Stomach (tissue), 9 donors: ENCODE measurements around the gene GRIP1. TPM values are rescaled to one million over a fixed set of nuclear protein-coding genes. Genes with fewer than 3 reads are reported as not detected.

ENCODE experiments used
- DNase-seq, 2 donors: peaks; one replicate each; pipeline versions ENCODE4 v3.0.0 to v3.0.0-alpha.2; 2013 to 2019
- H3K27ac ChIP-seq, 5 donors: fragments of 200-600 bp in 4 of 5; sonication (generic) in 4 of 5; one replicate each; pipeline ENCODE4 v1.5.1; 2013 to 2019; ENCODE audit warnings: mild to moderate bottlenecking in 1 of 5, moderate library complexity in 1 of 5
- H3K27me3 ChIP-seq, 3 donors: fragments of 200-600 bp; sonication (generic); one replicate each; pipeline ENCODE4 v1.5.1; 2017 to 2019; ENCODE audit warnings: mixed run types in 1 of 3
- H3K36me3 ChIP-seq, 4 donors: fragments of 200-600 bp; sonication (generic); 1 replicate in 3 of 4; 2 replicates in 1 of 4; pipeline ENCODE4 v1.5.1; 2016 to 2019
- H3K4me1 ChIP-seq, 4 donors: fragments of 200-600 bp; sonication (generic); one replicate each; pipeline ENCODE4 v1.5.1; 2016 to 2019
- H3K4me3 ChIP-seq, 4 donors: fragments of 200-600 bp; sonication (generic) in 3 of 4; one replicate each; pipeline ENCODE4 v1.5.1; 2016 to 2019; ENCODE audit warnings: mild to moderate bottlenecking in 1 of 4
- H3K9me3 ChIP-seq, 4 donors: fragments of 200-600 bp; sonication (generic); one replicate each; pipeline ENCODE4 v1.5.1; 2016 to 2019
- CTCF ChIP-seq, 7 experiments: fragments of 450-650 bp in 4 of 7; fragments of 200-600 bp in 3 of 7; sonication (generic) in 3 of 7; IDR thresholded peaks; one replicate each; pipeline ENCODE4 v1.5.1; 2016 to 2019; ENCODE audit warnings: antibody characterized with exemption in 7 of 7, control low read depth in 2 of 7, mild to moderate bottlenecking in 1 of 7
- EP300 ChIP-seq: sonication (generic); formaldehyde crosslinking; IDR thresholded peaks from one replicate; pipeline ENCODE4 v1.6.1; 2017; ENCODE audit warnings: antibody characterized with exemption
- POLR2A ChIP-seq, 4 donors: fragments of 450-650 bp; IDR thresholded peaks; one replicate each; pipeline ENCODE4 v1.6.1; 2016; ENCODE audit warnings: antibody characterized with exemption in 4 of 4, control low read depth in 2 of 4, mild to moderate bottlenecking in 1 of 4, moderate library complexity in 1 of 4
- POLR2AphosphoS5 ChIP-seq, 3 donors: sonication (generic); formaldehyde crosslinking; IDR thresholded peaks; one replicate each; pipeline ENCODE4 v1.6.1; 2016; ENCODE audit warnings: antibody characterized with exemption in 3 of 3
- WGBS, 5 donors: extraction: QIAGEN DNeasy Blood & Tissue Kit in 3 of 5; methylation state at CpG; one replicate each; pipeline versions ENCODE4 v1.1.5 to v1.1.7; 2013 to 2018; 5-methylcytosine and 5-hydroxymethylcytosine counted together
- intact Hi-C: fragments of 100-400 bp; cut with DNase I; formaldehyde crosslinking; loops from one replicate; pipeline ENCODE4 v1.15.1; 2023; ENCODE audit warnings: low total_unique reads
- polyA plus RNA-seq, 3 donors: library from polyadenylated mRNA; stranded (reverse); fragments of 200-250 nt; gene quantifications; one replicate each; pipeline ENCODE4 v1.2.3, GENCODE V29; 2013
- total RNA-seq, 5 donors: library from RNA; depleted of rRNA; stranded (reverse); fragments of >200 nt; gene quantifications; one replicate each; pipeline versions ENCODE4 v1.1.0 to v1.2.3, GENCODE V29; 2014 to 2016
- donor health status: healthy with polysubstance abuse.
- donor health status: Bipolar disorder and iron deficiency.
- donor health status: healthy.

GRIP1 gene
- total and polyA plus RNA-seq, 8 donors, result 0.31 to 8.8 (median 4.4) TPM; not detected in 1

GRCh38 chr12:66516133-66516532 is 162.7 kb downstream of the GRIP1 start:
- no peak for DNase-seq
- 63 to 74% (median 74%) methylated on average over 2 of the region's 2 CpGs for WGBS, 5 donors
- no peaks in the 10 kb centered on the region for H3K9me3 ChIP-seq
- H3K4me3 ChIP-seq, result no peak overlapping the region
- no peaks in the 10 kb centered on the region for H3K4me1 ChIP-seq
- TF ChIP-seq EP300 (no peak), CTCF (IDR thresholded peaks at IDR 0.05) (no peak), POLR2AphosphoS5 (IDR thresholded peaks at IDR 0.05) (no peak), POLR2A (IDR thresholded peaks at IDR 0.05) (no peak)
- no peaks in the 10 kb centered on the region for H3K27me3 ChIP-seq
- intact Hi-C loops, result no loop called here
- H3K27ac ChIP-seq, result no peak overlapping the region
- no peaks in the 10 kb centered on the region for H3K36me3 ChIP-seq

DNA sequence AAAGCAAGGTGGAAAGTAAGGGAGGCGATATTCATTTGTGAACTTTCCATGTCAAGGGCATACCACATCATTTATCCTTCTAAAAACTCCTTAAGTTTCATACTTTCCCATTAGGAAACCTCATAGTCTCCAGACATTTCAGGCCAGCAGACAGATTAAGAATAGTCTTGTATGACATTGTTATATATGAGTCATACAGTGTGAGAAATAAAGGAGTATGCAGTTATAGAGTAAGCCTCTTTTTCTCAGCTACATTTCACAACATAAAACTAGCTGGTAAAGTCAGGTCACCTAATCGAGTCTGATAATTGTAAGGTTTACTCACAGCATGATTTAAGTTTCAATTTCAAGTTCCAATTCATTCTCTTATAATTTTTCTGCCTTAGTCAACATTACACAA is 164.3 kb downstream of the GRIP1 start:
- 39 to 75% (median 60%) methylated on average over 2 of the region's 2 CpGs for WGBS, 5 donors
- Histone ChIP-seq H3K9me3 (no peaks in the 10 kb centered on the region), H3K36me3 (no peaks in the 10 kb centered on the region), H3K4me1 (no peaks in the 10 kb centered on the region), H3K4me3 (no peak overlapping the region), H3K27me3 (no peaks in the 10 kb centered on the region), H3K27ac (no peak overlapping the region)
- TF ChIP-seq POLR2A (IDR thresholded peaks at IDR 0.05) (no peak), POLR2AphosphoS5 (IDR thresholded peaks at IDR 0.05) (no peak), EP300 (no peak)
- DNase-seq, result no peak
- intact Hi-C loops, result no loop called here

DNA sequence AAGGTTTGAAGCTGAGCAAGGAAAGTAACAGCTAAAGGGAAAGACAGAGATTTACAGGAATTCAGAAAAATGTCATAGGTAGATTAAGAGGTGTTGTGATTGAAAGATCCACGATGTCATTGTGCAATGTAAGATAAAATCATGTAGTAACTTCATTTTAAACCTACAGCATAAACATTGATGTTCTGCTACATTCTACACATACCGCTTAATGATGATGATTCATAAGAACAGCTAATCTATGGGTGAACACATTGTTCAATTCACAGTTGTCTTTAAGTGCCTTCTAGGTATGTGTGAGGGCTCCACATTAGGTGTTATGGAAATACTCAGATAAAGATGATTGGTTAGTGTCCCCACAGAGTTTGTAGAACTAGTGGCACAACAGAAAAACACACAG is 170.9 kb downstream of the GRIP1 start:
- Histone ChIP-seq H3K4me3 (no peak overlapping the region), H3K36me3 (no peaks in the 10 kb centered on the region), H3K27ac (no peak overlapping the region), H3K27me3 (no peaks in the 10 kb centered on the region), H3K4me1 (no peaks in the 10 kb centered on the region), H3K9me3 (peaks cover 0 to 7% (median 0%) of the 10 kb centered on the region in 4 donors)
- DNase-seq, result no peak
- intact Hi-C loops, result no loop called here
- 73 to 84% (median 74%) methylated on average over 2 of the region's 2 CpGs for WGBS, 5 donors
- TF ChIP-seq POLR2A (IDR thresholded peaks at IDR 0.05), result no peak
- TF ChIP-seq CTCF (IDR thresholded peaks at IDR 0.05), result no peak
- TF ChIP-seq POLR2AphosphoS5 (IDR thresholded peaks at IDR 0.05), result no peak
- no peak for TF ChIP-seq EP300

DNA sequence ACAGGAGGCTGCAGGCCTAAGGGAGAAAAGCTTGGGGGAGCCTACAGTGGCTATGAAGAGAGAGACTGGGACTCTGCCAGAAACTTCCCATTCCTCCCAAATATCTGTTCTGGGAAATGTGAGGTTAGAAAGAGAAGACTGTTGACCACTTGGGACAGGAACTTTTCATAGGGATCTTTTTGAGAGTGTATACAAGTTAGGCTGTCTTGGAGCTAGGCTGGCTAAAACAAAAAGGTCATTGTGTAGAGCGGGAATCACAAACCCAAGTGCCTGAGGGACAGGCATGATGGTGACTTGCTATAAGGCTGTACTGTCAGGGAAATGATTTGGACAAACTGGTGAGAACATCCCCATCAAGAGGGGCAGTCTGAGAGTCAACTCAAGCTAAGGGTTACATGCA is 175.1 kb downstream of the GRIP1 start:
- 88 to 100% (median 96%) methylated on average over 1 of the region's 1 CpG for WGBS, 5 donors
- intact Hi-C loops, result no loop called here
- H3K36me3 ChIP-seq, result no peaks in the 10 kb centered on the region

More for the DNA sequence above, 175.1 kb downstream of the GRIP1 start:
- no peak overlapping the region for H3K4me3 ChIP-seq
- DNase-seq, result no peak
- H3K27ac ChIP-seq, result no peak overlapping the region
- H3K4me1 ChIP-seq, result no peaks in the 10 kb centered on the region
- H3K9me3 ChIP-seq, result peaks cover 0 to 7% (median 0%) of the 10 kb centered on the region in 4 donors
- H3K27me3 ChIP-seq, result no peaks in the 10 kb centered on the region
- no peak for TF ChIP-seq POLR2A (IDR thresholded peaks at IDR 0.05)
- TF ChIP-seq POLR2AphosphoS5 (IDR thresholded peaks at IDR 0.05), result no peak
- no peak for TF ChIP-seq CTCF (IDR thresholded peaks at IDR 0.05)
- TF ChIP-seq EP300, result no peak
